Stimulated activated CD4-positive, alpha-beta T cell treated with anti-CD3 and anti-CD28 coated beads, TNF-alpha, amount 100 ng/mL, for 1 hour (primary cell): Measurements from ENCODE around the gene GRPEL1.
"Not testable (repeated sequence)": the region's sequence is repeated elsewhere in the genome, so short reads cannot be mapped to it uniquely, and the experiment has no call there.

Source experiments
- DNase-seq, 3 donors: peaks; one replicate each; pipeline ENCODE4 v3.0.0-alpha.2; 2020; ENCODE audit warnings: low read depth in 3 of 3, low spot score in 1 of 3

Gene GRPEL1

GRCh38 chr4:7092026-7092425 is 24.2 kb upstream of the GRPEL1 start:
- DNase-seq: no peak

- DNase-seq: no peak
Measured at GRCh38 chr4:7089213-7089986, 21.5 kb upstream of the GRPEL1 start.

GRCh38 chr4:7087036-7087435 is 19.2 kb upstream of the GRPEL1 start:
- no peak for DNase-seq

- DNase-seq: no peak
Measured at GRCh38 chr4:7086384-7086783, 18.5 kb upstream of the GRPEL1 start.

- not testable (repeated sequence) for DNase-seq
Measured at GRCh38 chr4:7084564-7084961, 16.7 kb upstream of the GRPEL1 start.

- no peak for DNase-seq
Measured at GRCh38 chr4:7083597-7084563, 16.0 kb upstream of the GRPEL1 start.

GRCh38 chr4:7079909-7080308 is 12.0 kb upstream of the GRPEL1 start:
- DNase-seq: not testable (repeated sequence)

- DNase-seq: not testable (repeated sequence)
Measured at GRCh38 chr4:7079483-7079882, 11.6 kb upstream of the GRPEL1 start.

GRCh38 chr4:7078025-7078424 is 10.2 kb upstream of the GRPEL1 start:
- DNase-seq: no peak

GRCh38 chr4:7077371-7077770 is 9.5 kb upstream of the GRPEL1 start:
- no peak for DNase-seq

- DNase-seq: no peak
Measured at GRCh38 chr4:7076696-7077082, 8.8 kb upstream of the GRPEL1 start.

- no peak for DNase-seq
Measured at GRCh38 chr4:7075962-7076695, 8.3 kb upstream of the GRPEL1 start.

GRCh38 chr4:7074426-7074825 is 6.6 kb upstream of the GRPEL1 start:
- DNase-seq: no peak

- DNase-seq: no peak
Measured at GRCh38 chr4:7073526-7074390, 5.9 kb upstream of the GRPEL1 start.

GRCh38 chr4:7073059-7073458 is 5.2 kb upstream of the GRPEL1 start:
- no peak for DNase-seq

- peak; percentile 61 to 85 (median 69) for DNase-seq
Measured at GRCh38 chr4:7070729-7071511, 3.1 kb upstream of the GRPEL1 start.

GRCh38 chr4:7068883-7069282 is 1.0 kb upstream of the GRPEL1 start:
- DNase-seq: no peak

GRCh38 chr4:7068279-7068842 is 497 bp upstream of the GRPEL1 start:
- no peak for DNase-seq

- no peak for DNase-seq
Measured at GRCh38 chr4:7067126-7067451, 775 bp downstream of the GRPEL1 start.

GRCh38 chr4:7066493-7066892 is 1.4 kb downstream of the GRPEL1 start:
- no peak for DNase-seq
